ENCODE results near the gene UBAP1L.
"Not testable (repeated sequence)": the region's sequence is repeated elsewhere in the genome, so short reads cannot be mapped to it uniquely, and the experiment has no call there.

The UBAP1L gene

GRCh38 chr15:65099336-65099735 is 15.7 kb downstream of the UBAP1L start:
- no peak for DNase-seq

GRCh38 chr15:65097651-65098263 is 17.2 kb downstream of the UBAP1L start:
- no peak for DNase-seq

DNA sequence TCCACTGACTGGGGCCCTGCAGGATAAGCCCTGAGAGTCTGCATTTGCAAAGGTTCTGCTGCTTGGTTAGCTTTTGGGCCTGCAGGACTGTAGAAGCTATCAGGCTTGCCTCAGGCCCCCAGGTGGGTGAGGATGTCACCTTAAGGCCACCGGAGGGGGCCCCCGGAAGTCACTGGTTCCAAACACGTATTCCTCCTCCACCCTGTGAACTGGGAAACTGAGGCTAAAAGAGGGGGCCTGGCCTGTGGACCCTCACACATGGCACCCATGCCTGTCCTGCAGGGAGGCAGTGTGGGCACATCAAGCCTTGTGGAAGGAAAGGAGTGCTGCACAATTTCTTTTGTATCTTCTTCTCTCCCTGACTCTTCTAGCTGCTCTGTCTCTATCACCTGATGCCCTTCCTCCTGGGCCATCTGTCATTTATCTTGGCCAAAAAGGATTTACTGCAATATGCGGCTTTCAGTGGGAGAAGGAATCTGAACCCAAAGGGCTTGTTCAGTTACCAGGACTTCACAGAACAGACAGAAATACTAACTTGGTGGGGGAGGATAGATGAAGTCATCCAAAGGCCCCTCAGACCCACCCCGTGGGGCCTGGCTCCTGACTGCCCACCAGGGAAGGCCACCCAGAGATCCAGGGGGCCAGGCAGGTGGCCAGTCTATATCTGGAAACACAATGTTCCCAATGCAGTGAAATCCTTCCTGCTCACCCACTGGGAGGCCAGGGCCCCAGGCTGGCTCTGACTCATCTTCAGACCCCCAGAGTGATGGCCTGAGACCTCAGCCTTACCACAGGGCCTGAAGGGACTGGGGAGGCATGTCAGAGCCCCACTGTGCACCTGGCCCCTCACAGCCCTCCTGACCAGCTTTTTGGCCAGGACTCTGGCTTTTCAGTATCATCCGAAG is 18.3 kb downstream of the UBAP1L start:
- no peak for DNase-seq

- no peak for DNase-seq
Observed at GRCh38 chr15:65095747-65096104, 19.3 kb downstream of the UBAP1L start.

GRCh38 chr15:65095011-65095746 is 19.8 kb downstream of the UBAP1L start:
- no peak for DNase-seq

DNA sequence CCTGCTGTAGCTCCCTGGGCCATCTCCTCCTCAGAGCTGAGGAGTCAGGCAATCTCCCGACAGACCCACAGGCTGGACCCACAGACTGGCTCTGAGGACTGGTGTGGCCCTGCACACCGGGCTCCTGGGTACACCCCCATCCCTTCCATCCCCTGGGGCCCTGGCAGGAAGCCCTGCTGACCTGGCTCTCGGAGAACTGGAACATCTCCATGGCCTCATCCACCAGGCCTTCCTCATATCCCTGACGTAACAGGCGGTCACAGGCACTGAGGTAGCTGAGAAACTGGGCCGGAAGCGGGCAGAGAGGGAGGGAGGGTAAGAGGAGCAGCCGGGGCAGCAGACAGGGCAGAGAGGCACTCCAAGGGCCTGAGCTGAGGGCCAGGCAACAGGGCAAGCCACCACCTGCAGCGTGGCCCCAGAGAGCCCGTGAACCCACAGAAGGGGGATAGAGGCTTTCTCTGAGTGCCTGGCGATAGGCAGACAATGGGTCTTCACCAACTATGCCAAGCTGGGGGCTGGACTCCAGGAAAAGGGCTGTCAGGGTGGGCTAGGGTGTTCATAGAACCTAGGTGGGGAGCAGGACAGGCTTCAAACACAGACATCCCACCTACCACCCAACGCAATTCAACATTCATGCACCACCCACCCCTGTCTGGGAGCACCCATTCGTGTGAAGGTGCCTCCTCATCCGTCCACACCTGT is 20.6 kb downstream of the UBAP1L start:
- DNase-seq: no peak

GRCh38 chr15:65093793-65094170 is 21.2 kb downstream of the UBAP1L start:
- not testable (repeated sequence) for DNase-seq

DNA sequence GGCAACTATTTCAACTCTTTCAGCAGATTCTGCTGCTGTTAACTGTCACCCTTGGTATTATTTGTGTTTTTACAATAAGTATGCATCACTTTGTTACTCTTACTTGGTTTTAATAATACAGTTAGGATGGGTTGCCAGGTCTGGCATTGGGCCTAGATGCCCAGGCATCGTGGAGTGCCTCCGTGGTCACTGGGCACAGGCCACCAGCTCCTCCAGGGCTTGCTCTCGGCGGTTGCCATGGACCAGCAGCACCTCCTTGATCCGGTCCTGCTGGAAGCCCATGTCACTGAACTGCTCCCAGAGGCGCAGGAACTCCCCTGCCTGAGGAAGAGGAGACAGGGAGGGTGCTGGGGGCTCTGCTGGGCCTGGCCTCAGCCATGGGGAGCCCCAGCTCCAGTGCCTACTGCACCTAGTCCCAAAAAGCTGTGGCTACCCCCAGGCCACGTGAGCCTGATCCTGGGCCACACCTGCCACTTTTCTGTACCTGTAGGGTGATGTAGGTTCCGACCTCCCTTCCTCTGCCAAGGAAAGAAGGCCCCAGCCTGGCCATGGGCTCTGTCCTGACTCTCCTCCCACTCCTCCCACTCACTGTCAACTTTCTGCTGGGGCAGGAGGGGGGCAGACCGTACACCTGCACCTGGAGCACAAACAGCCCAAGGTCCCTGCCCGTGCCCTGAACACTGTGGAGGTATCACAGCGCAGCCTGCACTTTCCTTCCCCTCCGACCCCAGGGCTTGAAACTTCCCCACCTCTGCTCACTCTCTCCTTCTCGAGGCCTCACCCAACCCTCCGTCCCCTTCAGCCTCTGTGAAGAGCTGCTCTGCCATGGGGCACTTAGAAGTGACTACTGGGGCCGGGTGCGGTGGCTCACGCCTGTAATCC is 21.8 kb downstream of the UBAP1L start:
- no peak for DNase-seq

DNA sequence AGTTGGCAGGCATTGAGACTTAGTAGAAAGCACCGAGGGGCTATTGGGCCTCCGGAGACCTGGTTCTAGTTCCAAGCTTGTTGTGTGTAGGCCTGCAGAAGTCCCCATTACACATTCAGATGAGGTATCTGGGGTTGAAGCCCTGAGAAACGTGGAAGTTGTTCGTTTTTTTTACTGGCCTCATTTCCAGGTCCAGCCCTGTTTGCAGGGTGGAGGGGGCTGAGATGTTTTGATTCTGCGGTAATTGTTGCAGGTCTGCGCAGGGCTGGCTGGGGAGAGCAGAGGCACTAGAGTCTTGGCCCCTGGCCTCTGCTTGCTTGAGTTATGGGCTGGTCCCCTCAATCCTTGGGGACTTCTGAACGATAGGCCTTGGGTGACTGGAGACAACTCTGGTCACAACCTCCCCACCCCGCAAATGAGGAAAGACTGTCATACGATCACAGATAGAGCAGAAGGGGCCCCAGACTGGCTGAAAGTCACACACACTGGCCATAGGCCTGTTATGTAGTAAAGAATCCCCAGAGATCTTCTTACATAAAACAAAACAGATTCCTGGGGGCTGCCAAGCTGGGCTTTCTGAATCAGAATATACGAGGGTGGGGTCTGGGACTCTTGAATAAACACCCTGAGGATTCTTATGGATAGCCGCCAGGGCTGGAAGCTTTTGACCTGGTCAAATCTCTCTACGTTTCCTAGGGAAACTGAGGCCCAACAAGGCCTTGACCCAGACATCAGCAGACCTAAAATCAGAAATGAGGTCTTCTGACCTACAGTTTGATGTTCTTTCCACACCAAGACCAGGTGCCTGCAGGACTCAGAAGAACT is 22.8 kb downstream of the UBAP1L start:
- DNase-seq: no peak

GRCh38 chr15:65089206-65089824 is 25.7 kb downstream of the UBAP1L start:
- DNase-seq: no peak

- DNase-seq: no peak
Observed at GRCh38 chr15:65088643-65089021, 26.4 kb downstream of the UBAP1L start.

GRCh38 chr15:65087873-65088642 is 26.9 kb downstream of the UBAP1L start:
- no peak for DNase-seq

GRCh38 chr15:65087411-65087810 is 27.6 kb downstream of the UBAP1L start:
- DNase-seq: no peak

GRCh38 chr15:65086680-65087111 is 28.3 kb downstream of the UBAP1L start:
- no peak for DNase-seq

GRCh38 chr15:65085990-65086679 is 28.9 kb downstream of the UBAP1L start:
- DNase-seq: peak; percentile 21

DNA sequence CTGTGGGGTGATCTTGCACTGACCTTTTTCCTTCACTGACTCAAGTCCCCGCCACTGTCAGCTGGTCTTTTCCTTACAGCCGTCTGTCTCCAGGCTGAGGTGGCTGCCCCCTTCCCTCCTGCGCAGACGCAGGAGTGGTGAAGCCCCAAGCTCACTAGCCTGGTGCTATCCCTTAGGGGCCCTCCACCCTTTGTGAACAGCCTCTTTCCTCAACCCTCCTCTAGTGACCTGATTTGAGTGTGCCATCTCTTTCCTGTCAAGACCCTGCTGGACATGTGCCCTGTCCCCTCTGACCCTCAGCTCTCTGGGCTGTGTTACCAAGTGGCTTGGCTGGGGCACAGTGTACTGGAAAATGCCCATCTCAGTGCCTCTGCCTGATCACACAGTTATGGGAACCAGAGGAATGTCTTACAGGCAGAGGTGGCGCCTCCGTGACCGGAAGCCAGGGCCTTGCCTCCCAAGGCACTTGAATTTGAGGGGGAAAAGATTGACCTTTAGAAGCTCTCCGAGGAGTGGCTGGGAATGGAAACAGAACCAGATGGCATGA is 29.7 kb downstream of the UBAP1L start:
- DNase-seq: no peak

DNA sequence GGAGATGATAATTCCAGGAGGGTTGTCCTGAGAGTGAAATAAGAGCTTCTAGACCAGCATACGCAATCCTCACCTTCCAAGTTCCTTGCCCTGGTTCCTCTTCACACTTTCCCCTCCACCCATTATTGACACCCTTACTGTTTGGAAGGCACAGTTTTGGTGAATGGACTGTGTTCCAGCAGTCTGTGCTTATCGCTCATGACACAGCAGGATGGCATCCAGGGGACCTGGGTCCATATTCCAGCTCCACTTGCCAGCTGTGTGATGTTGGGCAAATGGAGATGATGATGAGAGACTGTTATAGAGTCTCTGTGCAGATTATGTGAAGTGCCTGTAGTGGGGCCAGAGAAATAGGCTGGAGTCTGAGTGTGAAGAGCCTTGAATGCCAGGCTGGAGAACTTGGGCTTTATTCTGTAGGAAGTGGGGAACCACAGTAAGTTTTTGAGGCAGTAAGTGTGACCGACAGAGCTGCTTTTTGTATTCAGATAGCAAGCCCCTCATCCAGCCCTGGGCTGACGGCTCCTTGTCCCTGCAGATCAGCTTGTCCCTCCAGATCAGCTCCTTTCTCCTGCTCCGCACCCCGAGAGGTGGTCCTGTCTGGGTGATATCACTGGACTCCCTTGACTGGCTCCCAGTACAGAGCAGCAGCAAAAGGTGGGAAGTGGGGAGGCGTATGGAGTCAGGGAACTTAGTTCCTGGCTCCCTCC is 30.3 kb downstream of the UBAP1L start:
- no peak for DNase-seq

GRCh38 chr15:65083262-65083701 is 31.7 kb downstream of the UBAP1L start:
- no peak for DNase-seq
